IMR-90 (cell line): ENCODE results near the gene PEX10. TPM values are rescaled to one million over a fixed set of nuclear protein-coding genes. Genes with fewer than 3 reads are reported as not detected.

Source experiments
- ATAC-seq: fragments of 200-7000 bp; cut with Tn5 transposase; 2 replicates; pipeline ENCODE4 v1.9.1; 2020; ENCODE audit warnings: low read depth, mild to moderate bottlenecking, moderate library complexity
- BruUV-seq: library from RNA; stranded (reverse); fragments of 400-500 nt; replicated peaks from 2 replicates; lab custom pipeline; 2021; lab: Mats Ljungman, UMichigan
- CTCF ChIA-PET: fragments of 300-600 bp; formaldehyde crosslinking; extraction: SDS; loops from one replicate; lab custom pipeline; 2021; ENCODE audit warnings: antibody characterized with exemption; lab: Yijun Ruan, JAX
- POLR2A ChIA-PET: fragments of 300-600 bp; sonication (Branson Sonifier 250); formaldehyde crosslinking; loops from one replicate; lab custom pipeline; 2022; ENCODE audit warnings: antibody characterized with exemption; ENCODE audit not compliant: unreplicated experiment; lab: Charles Lee
- DNase-seq: peaks from one replicate; pipeline ENCODE4 v3.0.0; 2013
- H2AFZ ChIP-seq: replicated peaks from 2 replicates; pipeline ENCODE3; 2013; ENCODE audit warnings: low read length, mild to moderate bottlenecking; ENCODE audit not compliant: poor library complexity
- H2AK5ac ChIP-seq: 2 replicates; pipeline ENCODE4 v1.6.1; 2013; ENCODE audit warnings: low read depth, low read length, inconsistent platforms
- H2AK9ac ChIP-seq: replicated peaks from 2 replicates; pipeline ENCODE3; 2013; ENCODE audit warnings: mild to moderate bottlenecking, low read depth, low read length, moderate library complexity; ENCODE audit not compliant: poor library complexity
- H2BK120ac ChIP-seq: 2 replicates; pipeline ENCODE4 v1.6.1; 2013; ENCODE audit warnings: low read depth, low read length, inconsistent platforms
- H2BK15ac ChIP-seq: 3 replicates; pipeline ENCODE4 v1.6.1; 2013; ENCODE audit warnings: low read depth, low read length, inconsistent platforms
- H2BK20ac ChIP-seq: 2 replicates; pipeline ENCODE4 v1.6.1; 2013; ENCODE audit warnings: low read depth, mild to moderate bottlenecking, inconsistent platforms, low read length, moderate library complexity
- H2BK5ac ChIP-seq: 2 replicates; pipeline ENCODE4 v1.6.1; 2013; ENCODE audit warnings: mild to moderate bottlenecking, low read depth, low read length, inconsistent platforms; ENCODE audit not compliant: poor library complexity, severe bottlenecking
- H3K14ac ChIP-seq: replicated peaks from 2 replicates; pipeline ENCODE4 v1.6.1; 2013; ENCODE audit warnings: low read depth, low read length, inconsistent platforms
- H3K18ac ChIP-seq: 2 replicates; pipeline ENCODE4 v1.6.1; 2013; ENCODE audit warnings: low read depth, low read length, control low read depth
- H3K23ac ChIP-seq: 2 replicates; pipeline ENCODE4 v1.6.1; 2013; ENCODE audit warnings: low read depth, low read length, inconsistent platforms
- H3K27ac ChIP-seq: 2 replicates; pipeline ENCODE4 v1.5.1; 2013; ENCODE audit warnings: mild to moderate bottlenecking, control low read depth, low read length; ENCODE audit not compliant: insufficient read depth
- H3K27me3 ChIP-seq: 2 replicates; pipeline ENCODE4 v1.6.1; 2013; ENCODE audit warnings: low read length; ENCODE audit not compliant: control insufficient read depth, insufficient read depth
- H3K36me3 ChIP-seq: 2 replicates; pipeline ENCODE4 v1.6.1; 2013; ENCODE audit warnings: low read length, mixed read lengths; ENCODE audit not compliant: control insufficient read depth, insufficient read depth
- H3K4ac ChIP-seq: 2 replicates; pipeline ENCODE4 v1.6.1; 2013; ENCODE audit warnings: low read depth, low read length, inconsistent platforms
- H3K4me1 ChIP-seq: 2 replicates; pipeline ENCODE4 v1.6.1; 2013; ENCODE audit warnings: low read length, mixed read lengths; ENCODE audit not compliant: control insufficient read depth, insufficient read depth
- H3K4me2 ChIP-seq: 2 replicates; pipeline ENCODE4 v1.6.1; 2013; ENCODE audit warnings: low read depth, mild to moderate bottlenecking, control low read depth, low read length, moderate library complexity
- H3K4me3 ChIP-seq: 2 replicates; pipeline ENCODE4 v1.5.1; 2013; ENCODE audit warnings: low read depth, mild to moderate bottlenecking, control low read depth, low read length, moderate library complexity; ENCODE audit not compliant: insufficient read depth
- H3K56ac ChIP-seq: 2 replicates; pipeline ENCODE4 v1.6.1; 2013; ENCODE audit warnings: low read length, inconsistent platforms; ENCODE audit not compliant: insufficient read depth; ENCODE audit errors: extremely low read depth
- H3K79me1 ChIP-seq, 2 experiments: 2 replicates each; pipeline ENCODE4 v1.6.1; 2013; ENCODE audit warnings: low read length in 2 of 2, inconsistent platforms in 1 of 2, low read depth in 1 of 2
- H3K9ac ChIP-seq: 2 replicates; pipeline ENCODE4 v1.6.1; 2013; ENCODE audit warnings: low read depth, low read length, control low read depth
- H3K9me1 ChIP-seq: 2 replicates; pipeline ENCODE4 v1.6.1; 2013; ENCODE audit warnings: low read length, inconsistent platforms; ENCODE audit not compliant: insufficient read depth
- H3K9me3 ChIP-seq: 2 replicates; pipeline ENCODE4 v1.6.1; 2013; ENCODE audit warnings: low read length; ENCODE audit not compliant: control insufficient read depth, insufficient read depth
- H4K20me1 ChIP-seq: 2 replicates; pipeline ENCODE4 v1.6.1; 2013; ENCODE audit warnings: low read length, inconsistent platforms; ENCODE audit not compliant: insufficient read depth
- H4K5ac ChIP-seq: 2 replicates; pipeline ENCODE4 v1.6.1; 2013; ENCODE audit warnings: mild to moderate bottlenecking, low read depth, low read length, control low read depth
- H4K8ac ChIP-seq, 2 experiments: 2 replicates each; pipeline ENCODE4 v1.6.1; 2013; ENCODE audit warnings: low read depth in 2 of 2, low read length in 2 of 2, control low read depth in 1 of 2, inconsistent platforms in 1 of 2
- H4K91ac ChIP-seq: 2 replicates; pipeline ENCODE4 v1.6.1; 2013; ENCODE audit warnings: low read depth, low read length, inconsistent platforms; ENCODE audit not compliant: insufficient read depth
- CTCF ChIP-seq: conservative IDR thresholded peaks from 2 replicates; pipeline ENCODE4 v1.5.1; 2012; ENCODE audit warnings: mild to moderate bottlenecking, low read depth, low read length, improper control_type of control experiment
- MAFK ChIP-seq: IDR thresholded peaks from 2 replicates; pipeline ENCODE4 v1.6.1; 2012; ENCODE audit warnings: low read depth, low read length, improper control_type of control experiment
- MAZ ChIP-seq: IDR thresholded peaks from 2 replicates; pipeline ENCODE4 v1.6.1; 2012; ENCODE audit warnings: low read depth, mild to moderate bottlenecking, low read length, improper control_type of control experiment, moderate library complexity, borderline replicate concordance
- MXI1 ChIP-seq: IDR thresholded peaks from 2 replicates; pipeline ENCODE4 v1.6.1; 2012; ENCODE audit warnings: low read depth, mild to moderate bottlenecking, low read length, moderate library complexity, borderline replicate concordance
- RFX5 ChIP-seq: IDR thresholded peaks from 2 replicates; pipeline ENCODE4 v1.8.0; 2012; ENCODE audit warnings: low read depth, mild to moderate bottlenecking, low read length, moderate library complexity
- WGBS, 2 experiments: methylation state at CpG; one replicate each; pipeline versions ENCODE4 v1.1.5 to v1.1.7; 2013; ENCODE audit warnings: missing lambda C conversion rate in 2 of 2; ENCODE audit not compliant: insufficient read length in 1 of 2; ENCODE audit errors: extremely low coverage in 2 of 2; 5-methylcytosine and 5-hydroxymethylcytosine counted together
- dilution Hi-C: fragments of 300-500 bp; cut with HindIII; formaldehyde crosslinking; loops from one replicate; pipeline ENCODE4 v1.14.3; 2018; ENCODE audit warnings: low sequenced_read_pairs; ENCODE audit not compliant: unreplicated experiment
- in situ Hi-C: fragments of 300-500 bp; cut with MboI; formaldehyde crosslinking; loops from 3 replicates; pipeline ENCODE4 v1.14.3; 2019; ENCODE audit warnings: low sequenced_read_pairs, inconsistent platforms, mixed read lengths
- intact Hi-C: fragments of 100-400 bp; cut with micrococcal nuclease; formaldehyde crosslinking; loops from 2 replicates; pipeline ENCODE4 v1.10.0; 2022
- polyA plus RNA-seq, 3 experiments: library from polyadenylated mRNA; depleted of rRNA; stranded (reverse); fragments of >200 nt; gene quantifications; 2 replicates each; pipeline ENCODE4 v1.2.3, GENCODE V29; 2012; ENCODE audit warnings: low replicate concordance in 1 of 3
- total RNA-seq: library from RNA; depleted of rRNA; stranded (reverse); fragments of >200 nt; gene quantifications from 2 replicates; pipeline ENCODE4 v1.2.3, GENCODE V29; 2012
- TF ChIP-seq, protein P1 (sequence below): fragments of 150-350 bp; IDR thresholded peaks from 2 replicates; pipeline ENCODE4 v1.6.1; 2016; ENCODE audit warnings: low read depth, mild to moderate bottlenecking, low read length, moderate library complexity, borderline replicate concordance

The PEX10 gene
- total and polyA plus RNA-seq, 2 of the 4 experiments (the other 2 are of a cell fraction), result 16.9 to 19.7 TPM

DNA sequence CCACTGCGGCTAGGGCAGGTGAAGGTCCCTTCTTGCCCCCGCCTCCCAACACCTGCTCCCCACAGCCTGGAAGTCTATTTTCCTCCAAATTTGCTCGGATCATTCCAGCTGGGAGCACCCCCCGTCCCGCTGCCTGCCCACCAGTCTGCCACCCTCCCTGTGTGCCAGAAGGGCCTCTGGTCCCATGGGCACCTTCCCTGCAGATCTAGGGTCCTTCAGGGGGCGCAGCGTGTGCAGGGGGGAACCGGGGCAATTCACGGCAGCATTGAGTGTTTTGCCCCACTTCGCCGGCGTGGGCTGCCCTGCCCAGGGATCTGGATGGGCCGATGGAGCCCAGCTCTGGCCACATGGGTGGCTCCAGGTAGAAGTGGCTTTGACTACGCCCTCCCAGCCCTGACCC is 26.3 kb upstream of the PEX10 start:
- H3K23ac ChIP-seq, result no peak overlapping the region
- no peak overlapping the region for H3K14ac ChIP-seq
- POLR2A ChIA-PET, result no interaction called here
- H3K9me3 ChIP-seq, result no peaks in the 10 kb centered on the region
- in situ Hi-C loops (loop anchor here (25.0 kb wide), 1 partner anchor 624 kb away; the partner anchor contains the start of gene PRDM16), dilution Hi-C loops (no loop called here), intact Hi-C loops (no loop called here)
- no peaks in the 10 kb centered on the region for H3K4me1 ChIP-seq
- H2BK5ac ChIP-seq, result no peak overlapping the region
- H3K9ac ChIP-seq, result no peak overlapping the region
- BruUV-seq, result no TSS peak
- H4K91ac ChIP-seq, result no peak overlapping the region
- H3K18ac ChIP-seq, result no peak overlapping the region
- peaks cover 50% of the 10 kb centered on the region for H3K27me3 ChIP-seq
- no peak overlapping the region for H2AFZ ChIP-seq
- H2BK20ac ChIP-seq, result no peak overlapping the region
- DNase-seq, result no peak
- ATAC-seq, result no peak
- no peak overlapping the region for H2BK15ac ChIP-seq
- H2BK120ac ChIP-seq, result no peak overlapping the region
- H3K79me1 ChIP-seq, result no peaks in the 10 kb centered on the region
- CTCF ChIA-PET, result no interaction called here
- H3K27ac ChIP-seq, result no peak overlapping the region
- no peak overlapping the region for H2AK9ac ChIP-seq
- H4K20me1 ChIP-seq, result no peaks in the 10 kb centered on the region
- no peak overlapping the region for H3K56ac ChIP-seq
- H3K4me2 ChIP-seq, result no peak overlapping the region
- WGBS, 2 experiments, result 75% methylated on average over 8 of the region's 14 CpGs; no CpG with 5 or more reads in 1 of the 2 experiments
- H3K4me3 ChIP-seq, result no peak overlapping the region
- H4K5ac ChIP-seq, result no peak overlapping the region
- no peaks in the 10 kb centered on the region for H3K9me1 ChIP-seq
- H3K36me3 ChIP-seq, result no peaks in the 10 kb centered on the region
- H3K4ac ChIP-seq, result no peak overlapping the region
- no peak overlapping the region for H4K8ac ChIP-seq
- no peak overlapping the region for H2AK5ac ChIP-seq
- TF ChIP-seq CTCF, result no peak
- no peak for TF ChIP-seq MXI1
- TF ChIP-seq, protein P1, sequence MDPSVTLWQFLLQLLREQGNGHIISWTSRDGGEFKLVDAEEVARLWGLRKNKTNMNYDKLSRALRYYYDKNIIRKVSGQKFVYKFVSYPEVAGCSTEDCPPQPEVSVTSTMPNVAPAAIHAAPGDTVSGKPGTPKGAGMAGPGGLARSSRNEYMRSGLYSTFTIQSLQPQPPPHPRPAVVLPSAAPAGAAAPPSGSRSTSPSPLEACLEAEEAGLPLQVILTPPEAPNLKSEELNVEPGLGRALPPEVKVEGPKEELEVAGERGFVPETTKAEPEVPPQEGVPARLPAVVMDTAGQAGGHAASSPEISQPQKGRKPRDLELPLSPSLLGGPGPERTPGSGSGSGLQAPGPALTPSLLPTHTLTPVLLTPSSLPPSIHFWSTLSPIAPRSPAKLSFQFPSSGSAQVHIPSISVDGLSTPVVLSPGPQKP, result no peak
- no peak for TF ChIP-seq RFX5
- TF ChIP-seq MAZ, result no peak
- TF ChIP-seq MAFK, result no peak
